GM12801 (cell line): ENCODE measurements around the gene TEX52.

Experiments used
- TF ChIP-seq, protein P1 (sequence below): IDR thresholded peaks from one replicate; pipeline ENCODE4 v1.5.1; 2011; ENCODE audit warnings: control low read depth; ENCODE audit not compliant: insufficient read length; ENCODE audit errors: extremely low read depth

TEX52 gene

DNA sequence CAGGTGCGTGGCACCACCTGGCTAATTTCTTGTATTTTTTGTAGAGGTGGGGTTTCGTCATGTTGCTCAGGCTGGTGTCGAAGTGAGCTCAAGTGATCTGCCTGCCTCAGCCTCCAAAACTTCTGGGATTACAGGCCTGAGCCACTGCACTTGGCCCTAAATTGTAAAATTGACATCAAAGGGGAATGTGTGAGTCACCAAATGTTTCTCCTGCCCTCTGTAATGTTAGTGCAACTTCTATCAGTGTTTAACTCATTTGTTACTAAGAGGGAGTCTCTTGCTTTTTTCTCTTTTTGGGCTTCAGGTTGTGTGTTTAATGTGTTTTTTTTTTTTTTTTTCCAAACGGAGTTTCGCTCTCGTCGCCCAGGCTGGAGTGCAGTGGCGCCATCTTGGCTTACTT is 36.2 kb upstream of the TEX52 start:
- TF ChIP-seq, protein P1, sequence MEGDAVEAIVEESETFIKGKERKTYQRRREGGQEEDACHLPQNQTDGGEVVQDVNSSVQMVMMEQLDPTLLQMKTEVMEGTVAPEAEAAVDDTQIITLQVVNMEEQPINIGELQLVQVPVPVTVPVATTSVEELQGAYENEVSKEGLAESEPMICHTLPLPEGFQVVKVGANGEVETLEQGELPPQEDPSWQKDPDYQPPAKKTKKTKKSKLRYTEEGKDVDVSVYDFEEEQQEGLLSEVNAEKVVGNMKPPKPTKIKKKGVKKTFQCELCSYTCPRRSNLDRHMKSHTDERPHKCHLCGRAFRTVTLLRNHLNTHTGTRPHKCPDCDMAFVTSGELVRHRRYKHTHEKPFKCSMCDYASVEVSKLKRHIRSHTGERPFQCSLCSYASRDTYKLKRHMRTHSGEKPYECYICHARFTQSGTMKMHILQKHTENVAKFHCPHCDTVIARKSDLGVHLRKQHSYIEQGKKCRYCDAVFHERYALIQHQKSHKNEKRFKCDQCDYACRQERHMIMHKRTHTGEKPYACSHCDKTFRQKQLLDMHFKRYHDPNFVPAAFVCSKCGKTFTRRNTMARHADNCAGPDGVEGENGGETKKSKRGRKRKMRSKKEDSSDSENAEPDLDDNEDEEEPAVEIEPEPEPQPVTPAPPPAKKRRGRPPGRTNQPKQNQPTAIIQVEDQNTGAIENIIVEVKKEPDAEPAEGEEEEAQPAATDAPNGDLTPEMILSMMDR: no peak

DNA sequence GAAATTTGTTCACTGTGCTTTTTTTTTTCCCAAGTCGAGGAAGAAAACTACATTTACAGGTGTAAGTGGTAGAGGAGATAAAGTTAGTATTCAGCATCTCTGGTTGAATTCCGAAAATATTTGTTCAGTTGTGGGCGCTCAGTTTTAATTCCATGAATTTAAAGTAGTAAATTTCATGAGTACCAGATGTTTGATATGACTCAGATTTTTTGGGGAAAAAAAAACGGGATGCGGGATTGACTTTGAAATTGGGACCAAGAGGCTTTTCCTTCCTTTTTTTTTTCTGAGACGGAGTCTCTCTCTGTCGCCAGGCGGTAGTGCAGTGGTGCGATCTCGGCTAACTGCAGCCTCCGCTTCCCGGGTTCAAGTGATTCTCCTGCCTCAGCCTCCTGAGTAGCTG is 35.4 kb upstream of the TEX52 start:
- TF ChIP-seq, protein P1: no peak

DNA sequence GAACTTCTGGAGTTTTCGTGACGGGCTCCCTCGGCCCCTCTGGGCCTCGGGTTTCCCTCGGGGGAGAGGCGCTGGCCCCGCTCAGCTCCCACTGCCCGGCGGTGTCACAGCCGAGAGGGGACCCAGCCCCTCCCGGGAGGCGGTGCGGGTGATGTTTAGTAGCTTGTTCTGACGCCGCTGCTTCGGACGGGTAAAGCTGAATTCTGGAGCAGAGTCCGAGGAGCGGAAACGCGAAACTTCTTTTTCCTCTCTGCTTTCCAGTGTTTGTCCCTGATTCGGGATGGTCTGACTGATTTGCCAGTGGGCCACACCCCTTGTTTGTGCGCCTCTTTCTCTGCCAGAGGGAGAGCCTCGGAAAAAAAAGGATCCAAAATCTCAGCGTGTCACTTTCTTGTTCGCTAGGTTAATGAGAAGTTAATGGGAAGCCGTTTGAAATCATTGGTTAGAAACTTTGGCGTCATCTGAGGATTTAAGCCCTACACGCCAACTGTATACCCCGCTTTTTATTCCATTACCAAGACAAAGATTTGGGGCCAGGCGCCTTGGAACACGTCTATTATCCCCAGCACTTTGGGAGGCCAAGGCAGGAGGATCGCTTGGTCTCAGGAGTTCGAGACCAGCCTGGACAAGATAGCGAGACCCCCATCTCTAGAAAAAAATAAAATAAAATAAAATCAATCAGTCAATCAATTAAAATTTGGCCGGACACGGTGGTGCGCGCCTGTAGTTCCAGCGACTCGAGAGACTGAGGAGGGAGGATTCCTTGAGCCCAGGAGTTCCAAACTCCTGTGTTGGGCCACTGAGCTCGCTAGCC is 34.6 kb upstream of the TEX52 start:
- TF ChIP-seq, protein P1: no peak

DNA sequence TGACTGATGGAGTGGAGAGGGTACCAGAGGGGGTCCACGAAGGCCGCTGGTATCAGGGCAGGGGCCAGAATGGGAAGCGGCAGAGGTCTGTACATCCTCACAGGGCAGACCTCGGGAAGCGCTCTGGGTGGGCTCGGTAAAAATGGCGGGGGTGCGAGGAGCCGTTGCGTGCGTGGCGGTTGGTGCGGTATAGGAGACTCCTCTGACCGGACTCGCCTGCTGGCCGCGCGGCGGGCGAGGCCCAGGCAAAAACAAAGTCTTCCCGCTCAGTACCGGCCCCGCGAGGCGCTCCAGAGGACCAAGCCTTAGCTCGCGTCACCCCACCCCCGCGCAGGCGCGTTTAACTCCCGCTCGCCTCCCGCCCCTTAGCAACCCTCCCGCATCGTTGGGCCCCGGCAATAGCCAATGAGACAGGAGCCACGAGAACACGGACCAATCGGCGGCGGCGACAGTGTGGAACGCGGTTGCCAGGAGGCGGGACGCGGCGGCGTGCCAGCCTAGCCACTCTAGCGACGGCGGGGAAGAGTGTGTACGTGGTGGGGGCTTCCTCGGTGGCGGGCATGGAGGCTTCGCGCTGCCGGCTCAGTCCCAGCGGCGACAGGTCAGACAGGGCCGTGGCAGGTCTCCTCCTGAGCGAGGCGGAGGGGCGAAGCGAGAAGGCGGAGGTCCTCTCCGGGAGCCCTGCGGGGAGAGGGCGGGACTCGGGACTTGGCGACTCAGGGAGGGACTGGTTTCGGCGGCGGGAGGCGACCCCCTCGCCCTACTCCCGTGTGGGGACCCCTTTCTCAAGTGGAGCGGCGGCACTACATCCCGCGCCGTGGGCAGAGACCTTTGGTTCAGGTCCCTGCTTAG is 33.8 kb upstream of the TEX52 start, which contains the start of gene TULP3:
TSS of gene TULP3 (plus strand) at position 504 of the 852 bp plus-strand sequence. CDS start at position 561, 57 bp downstream.
- TF ChIP-seq, protein P1: no peak

DNA sequence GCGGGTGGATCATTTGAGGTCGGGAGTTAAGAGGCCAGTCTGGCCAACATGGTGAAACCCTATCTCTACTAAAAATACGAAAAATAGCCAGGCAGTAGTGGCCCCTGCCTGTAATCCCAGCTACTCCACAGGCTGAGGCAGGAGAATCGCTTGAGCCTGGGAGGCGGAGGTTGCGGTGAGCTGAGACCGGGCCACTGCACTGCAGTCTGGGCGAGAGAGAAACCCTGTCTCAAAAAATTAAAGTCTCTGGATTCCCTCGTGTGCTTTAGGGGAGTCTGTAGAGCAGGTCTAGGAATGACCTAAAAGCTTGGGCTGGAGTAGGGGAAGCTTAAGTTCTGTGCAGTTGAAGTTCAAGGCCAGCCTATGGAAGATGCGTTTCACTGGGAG is 33.2 kb upstream of the TEX52 start:
- TF ChIP-seq, protein P1: no peak

DNA sequence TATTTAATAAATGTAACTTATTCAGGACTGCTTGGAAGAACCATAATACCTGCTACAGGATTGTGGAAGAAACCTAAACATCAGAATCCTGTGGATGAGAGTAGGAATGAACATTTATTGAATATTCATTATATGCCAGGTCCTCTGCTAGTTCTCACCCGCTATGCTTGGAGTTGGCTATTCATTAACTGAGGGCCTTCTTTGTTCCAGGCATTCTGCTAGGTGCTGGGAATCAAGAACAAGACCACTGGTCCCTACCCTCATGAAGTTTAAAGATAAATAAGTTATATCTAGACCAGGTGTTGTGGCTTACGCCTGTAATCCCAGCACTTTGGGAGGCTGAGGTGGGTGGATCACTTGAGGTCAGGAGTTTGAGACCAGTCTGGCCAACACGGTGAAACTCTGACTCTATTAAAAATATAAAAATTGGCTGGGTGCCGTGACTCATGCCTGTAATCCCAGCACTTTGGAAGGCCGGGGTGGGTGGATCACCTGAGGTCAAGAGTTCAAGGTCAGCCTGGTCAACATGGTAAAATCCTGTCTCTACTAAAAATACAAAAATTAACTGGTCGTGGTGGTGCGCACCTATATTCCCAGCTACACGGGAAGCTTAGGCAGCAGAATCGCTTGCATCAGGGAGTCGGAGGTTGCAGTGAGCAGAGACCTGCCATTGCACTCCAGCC is 30.1 kb upstream of the TEX52 start:
- TF ChIP-seq, protein P1: no peak

DNA sequence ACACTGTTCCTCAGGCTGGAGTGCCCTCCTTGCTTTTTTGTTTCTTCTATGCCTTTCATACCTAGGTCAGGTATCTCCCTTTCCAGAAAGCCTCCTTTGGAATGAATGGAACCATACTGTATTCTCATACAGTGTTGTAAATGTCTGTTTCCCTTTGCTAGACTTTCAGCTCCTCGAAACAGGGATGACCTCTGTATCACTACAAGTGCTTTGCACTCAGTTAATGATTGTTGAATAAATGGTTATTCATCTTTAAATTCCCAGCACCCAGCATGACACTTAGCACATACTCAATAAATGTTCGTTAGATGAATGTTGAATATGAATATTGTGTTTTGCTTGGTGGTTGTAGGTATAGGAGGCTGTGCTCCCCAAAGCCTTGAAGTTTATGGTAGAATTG is 28.0 kb upstream of the TEX52 start:
- TF ChIP-seq, protein P1: no peak
